ENCODE data around the gene ERF.

- TF ChIP-seq CTCF (IDR thresholded peaks at IDR 0.05): no peak
- no peak for TF ChIP-seq EZH2 (IDR thresholded peaks at IDR 0.05)
- no peak for TF ChIP-seq EZH2phosphoT487 (IDR thresholded peaks at IDR 0.05)
Observed at GRCh38 chr19:42280815-42281145, 25.9 kb upstream of the ERF start.
